ENCODE data around the gene CD44.

GRCh38 chr11:35168671-35169070 is 29.7 kb downstream of the CD44 start:
- no peak for TF ChIP-seq CTCF (IDR thresholded peaks at IDR 0.05; ENCODE audit: low read length)
- no peak for TF ChIP-seq EZH2 (IDR thresholded peaks at IDR 0.05; ENCODE audit: borderline replicate concordance, low read length)
